MCF 10A (cell line): ENCODE measurements around the gene TMEM131L. TPM values are rescaled to one million over a fixed set of nuclear protein-coding genes. Genes with fewer than 3 reads are reported as not detected.

ENCODE experiments used
- BruUV-seq: library from RNA; stranded (reverse); fragments of 400-500 nt; replicated peaks from 2 replicates; lab custom pipeline; 2021; lab: Mats Ljungman, UMichigan
- CTCF ChIA-PET: fragments of 300-600 bp; sonication (Branson Sonifier 250); formaldehyde crosslinking; extraction: SDS; loops from one replicate; lab custom pipeline; 2021; ENCODE audit warnings: antibody characterized with exemption, inconsistent platforms; lab: Yijun Ruan, JAX
- POLR2A ChIA-PET: fragments of 300-600, 350-650 bp; sonication (Branson Sonifier 250); formaldehyde crosslinking; extraction: SDS; loops from one replicate; lab custom pipeline; 2020; ENCODE audit warnings: antibody characterized with exemption, inconsistent platforms; lab: Yijun Ruan, JAX
- DNase-seq: peaks from one replicate; pipeline ENCODE4 v3.0.0-alpha.2; 2018; ENCODE audit not compliant: unreplicated experiment
- H3K27ac Mint-ChIP-seq: one replicate; pipeline ENCODE4 v1.8.0; 2022; ENCODE audit warnings: mild to moderate bottlenecking, low read depth, mixed read lengths; ENCODE audit not compliant: unreplicated experiment
- H3K27me3 Mint-ChIP-seq: one replicate; pipeline ENCODE4 v1.8.0; 2022; ENCODE audit warnings: mixed read lengths; ENCODE audit not compliant: insufficient read depth, unreplicated experiment
- H3K36me3 Mint-ChIP-seq: one replicate; pipeline ENCODE4 v1.8.0; 2022; ENCODE audit warnings: mild to moderate bottlenecking, moderate library complexity, mixed read lengths; ENCODE audit not compliant: insufficient read depth, unreplicated experiment
- H3K4me1 Mint-ChIP-seq: one replicate; pipeline ENCODE4 v1.8.0; 2022; ENCODE audit warnings: mixed read lengths; ENCODE audit not compliant: insufficient read depth, unreplicated experiment
- H3K4me3 Mint-ChIP-seq: one replicate; pipeline ENCODE4 v1.8.0; 2022; ENCODE audit warnings: mild to moderate bottlenecking, moderate library complexity, mixed read lengths; ENCODE audit not compliant: unreplicated experiment
- H3K9me3 Mint-ChIP-seq: one replicate; pipeline ENCODE4 v1.8.0; 2022; ENCODE audit warnings: mixed read lengths; ENCODE audit not compliant: unreplicated experiment
- CTCF ChIP-seq: fragments of 200-600 bp; IDR thresholded peaks from one replicate; pipeline ENCODE4 v1.8.0; 2022; ENCODE audit warnings: antibody characterized with exemption, mild to moderate bottlenecking; ENCODE audit not compliant: unreplicated experiment
- intact Hi-C: fragments of 100-400 bp; cut with micrococcal nuclease; formaldehyde crosslinking; loops from 2 replicates; pipeline ENCODE4 v1.14.1; 2022
- total RNA-seq: library from RNA; stranded (reverse); gene quantifications from 2 replicates; pipeline ENCODE4 v1.2.3, GENCODE V29; 2022

Gene TMEM131L
- total RNA-seq, 1 experiment from 2014 or later: 10.1 TPM

DNA sequence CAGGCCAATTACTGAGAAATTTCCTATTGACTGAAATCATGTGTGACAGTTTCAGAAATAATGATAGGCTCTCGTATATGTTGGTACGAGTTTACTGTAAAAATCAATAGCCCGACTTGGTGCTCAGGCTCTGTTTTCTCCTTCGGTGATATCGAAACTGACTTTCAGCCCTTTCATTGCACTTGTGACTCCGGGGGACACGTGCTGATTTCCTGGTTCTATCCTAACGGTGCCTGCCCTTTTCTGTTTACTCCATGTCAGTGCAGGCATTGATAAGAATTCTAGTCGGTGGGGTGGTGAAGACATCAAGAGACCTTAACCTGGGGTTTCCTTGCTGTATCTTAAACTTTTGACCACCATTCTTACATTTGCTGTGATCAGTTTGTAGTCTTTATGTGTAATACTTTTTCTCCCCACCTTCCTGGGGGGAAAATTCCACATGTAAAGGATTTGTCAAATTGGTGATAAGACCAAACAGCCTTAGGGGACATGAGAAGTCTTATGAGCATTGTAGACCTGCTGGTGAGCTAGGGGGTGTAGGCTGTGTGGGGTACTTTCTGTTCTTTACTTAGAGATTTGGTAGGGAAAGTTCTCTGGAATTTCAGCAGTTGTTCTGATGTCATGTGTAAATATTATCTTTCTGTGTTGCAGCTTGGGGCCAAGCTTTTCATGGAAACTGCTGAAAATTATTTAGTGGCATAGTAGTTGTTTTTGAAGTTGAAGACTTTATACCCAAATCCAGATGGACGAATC lies 52.7 kb downstream of the TMEM131L start:
- no peak overlapping the region for H3K4me3 Mint-ChIP-seq
- peaks cover 26% of the 10 kb centered on the region for H3K4me1 Mint-ChIP-seq
- H3K27ac Mint-ChIP-seq: no peak overlapping the region
- TF ChIP-seq CTCF: no peak
- CTCF ChIA-PET: interaction anchor here (0.7 kb wide), 1 partner anchor 58 kb away, joined by 3 read pairs; no protein-coding TSS in a partner anchor
- H3K9me3 Mint-ChIP-seq: no peaks in the 10 kb centered on the region
- no peak for DNase-seq
- H3K36me3 Mint-ChIP-seq: peaks cover 10% of the 10 kb centered on the region
- H3K27me3 Mint-ChIP-seq: no peaks in the 10 kb centered on the region
- intact Hi-C loops: no loop called here
- POLR2A ChIA-PET: no interaction called here
- no TSS peak for BruUV-seq

DNA sequence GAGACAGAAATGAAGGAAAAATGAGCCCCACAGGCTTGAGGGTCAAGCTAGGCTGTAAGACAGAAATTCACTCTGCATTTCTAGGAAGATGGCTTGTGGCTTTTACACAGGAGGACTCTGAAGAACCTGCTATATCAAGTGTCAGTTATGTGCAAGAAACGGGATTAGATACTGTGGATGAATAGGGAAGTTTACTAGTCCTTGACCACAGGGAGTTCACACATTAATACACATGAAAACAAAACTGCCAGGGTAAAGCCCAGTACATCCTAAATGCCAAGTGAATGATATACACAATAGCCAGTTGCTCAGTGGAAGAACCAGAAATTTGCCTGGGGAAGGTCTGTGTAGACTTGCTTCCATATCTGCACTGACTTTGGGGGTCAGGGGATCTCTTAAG lies 53.5 kb downstream of the TMEM131L start:
- no peak overlapping the region for H3K27ac Mint-ChIP-seq
- no peak overlapping the region for H3K4me3 Mint-ChIP-seq
- H3K9me3 Mint-ChIP-seq: no peaks in the 10 kb centered on the region
- peaks cover 27% of the 10 kb centered on the region for H3K4me1 Mint-ChIP-seq
- no peak for DNase-seq
- H3K36me3 Mint-ChIP-seq: peaks cover 10% of the 10 kb centered on the region
- BruUV-seq: no TSS peak
- ChIA-PET CTCF (no interaction called here), POLR2A (interaction anchor here (0.8 kb wide), 1 partner anchor 71 kb away, joined by 4 read pairs; no protein-coding TSS in a partner anchor)
- no peak for TF ChIP-seq CTCF
- no peaks in the 10 kb centered on the region for H3K27me3 Mint-ChIP-seq
- intact Hi-C loops: no loop called here

- Mint-ChIP-seq H3K4me1 (peaks cover 23% of the 10 kb centered on the region), H3K9me3 (no peaks in the 10 kb centered on the region), H3K36me3 (peaks cover 10% of the 10 kb centered on the region), H3K4me3 (no peak overlapping the region), H3K27me3 (no peaks in the 10 kb centered on the region), H3K27ac (no peak overlapping the region)
- no TSS peak for BruUV-seq
- no peak for DNase-seq
- POLR2A ChIA-PET: interaction anchor here (0.8 kb wide), 1 partner anchor 72 kb away, joined by 4 read pairs; no protein-coding TSS in a partner anchor
- intact Hi-C loops: no loop called here
- TF ChIP-seq CTCF: no peak
- CTCF ChIA-PET: no interaction called here
These were observed 54.1 kb downstream of the TMEM131L start for GRCh38 chr4:153520227-153520626.

GRCh38 chr4:153520801-153521329 lies 54.7 kb downstream of the TMEM131L start:
- H3K27ac Mint-ChIP-seq: no peak overlapping the region
- no peak overlapping the region for H3K4me3 Mint-ChIP-seq
- H3K36me3 Mint-ChIP-seq: peaks cover 10% of the 10 kb centered on the region
- no peak for TF ChIP-seq CTCF
- ChIA-PET CTCF (no interaction called here), POLR2A (interaction anchor here (0.6 kb wide), 1 partner anchor 31 kb away, joined by 3 read pairs; no protein-coding TSS in a partner anchor)
- no peaks in the 10 kb centered on the region for H3K9me3 Mint-ChIP-seq
- no peak for DNase-seq
- intact Hi-C loops: no loop called here
- BruUV-seq: no TSS peak
- no peaks in the 10 kb centered on the region for H3K27me3 Mint-ChIP-seq
- peaks cover 21% of the 10 kb centered on the region for H3K4me1 Mint-ChIP-seq
